K562 (cell line): Measurements from ENCODE around the gene PTP4A1. TPM values are rescaled to one million over a fixed set of nuclear protein-coding genes. Genes with fewer than 3 reads are reported as not detected.
A peak's percentile ranks its signal among the peaks of the same experiment; 100 is the strongest.

ENCODE experiments used
- ASH1L ChIP-seq: fragments of 450-650 bp; IDR thresholded peaks from 2 replicates; pipeline ENCODE4 v1.6.1; 2018; ENCODE audit warnings: borderline replicate concordance, mild to moderate bottlenecking, low read depth; ENCODE audit not compliant: partially characterized antibody
- BCOR ChIP-seq: fragments of 450-650 bp; IDR thresholded peaks from 2 replicates; pipeline ENCODE4 v1.6.1; 2016
- CREB3 ChIP-seq: fragments of 450-650 bp; conservative IDR thresholded peaks from 2 replicates; pipeline ENCODE4 v1.6.1; 2016; ENCODE audit warnings: missing genetic modification characterization, low read depth, mild to moderate bottlenecking, missing compliant biosample characterization, moderate library complexity
- FOXK2 ChIP-seq, 2 experiments: fragments of 450-650 bp; IDR thresholded peaks in 1 of 2; conservative IDR thresholded peaks in 1 of 2; 2 replicates each; pipeline ENCODE4 v1.6.1; 2016; ENCODE audit warnings: low read depth in 2 of 2, mild to moderate bottlenecking in 1 of 2
- LEF1 ChIP-seq: fragments of 450-650 bp; IDR thresholded peaks from 2 replicates; pipeline ENCODE4 v1.6.1; 2016; ENCODE audit warnings: mild to moderate bottlenecking
- MXI1 ChIP-seq: IDR thresholded peaks from 2 replicates; pipeline ENCODE4 v1.6.1; 2011; ENCODE audit warnings: low read depth, mild to moderate bottlenecking, improper control_type of control experiment, low read length
- NR4A1 ChIP-seq, 2 experiments: fragments of 250-450 bp in 1 of 2; fragments of 450-650 bp in 1 of 2; sonication (Bioruptor Pico) in 1 of 2; IDR thresholded peaks; 2 replicates each; pipeline versions ENCODE4 v1.4.0 to v1.6.1; 2016 to 2020; ENCODE audit warnings: mild to moderate bottlenecking in 2 of 2, missing compliant biosample characterization in 1 of 2, missing genetic modification characterization in 1 of 2, moderate library complexity in 1 of 2
- RBFOX2 ChIP-seq: fragments of 200-400 bp; formaldehyde crosslinking; IDR thresholded peaks from 2 replicates; pipeline ENCODE4 v1.6.1; 2017; ENCODE audit warnings: low read depth, mild to moderate bottlenecking, low read length, moderate library complexity
- ZC3H11A ChIP-seq: IDR thresholded peaks from 2 replicates; pipeline ENCODE4 v1.6.1; 2012; ENCODE audit warnings: low read depth, low read length, improper control_type of control experiment
- ZMIZ1 ChIP-seq, 2 experiments: fragments of 150-350 bp in 1 of 2; IDR thresholded peaks; 2 replicates each; pipeline ENCODE4 v1.6.1; 2012 to 2016; ENCODE audit warnings: low read depth in 2 of 2, low read length in 2 of 2, mild to moderate bottlenecking in 1 of 2, moderate library complexity in 1 of 2
- ZNF274 ChIP-seq: IDR thresholded peaks from 2 replicates; pipeline ENCODE4 v1.6.1; 2011; ENCODE audit warnings: low read depth, mild to moderate bottlenecking, low read length, moderate library complexity, borderline replicate concordance
- ZNF436 ChIP-seq: fragments of 250-450, 450-650 bp; sonication (Bioruptor Pico); formaldehyde crosslinking; IDR thresholded peaks from 2 replicates; pipeline ENCODE4 v1.7.0; 2020; ENCODE audit warnings: mild to moderate bottlenecking
- polyA plus RNA-seq, 8 experiments: library from polyadenylated mRNA; depleted of rRNA in 4 of 8; stranded (reverse) in 5 of 8; unstranded in 3 of 8; fragments of >200 nt; fragmentation: Nextera tagmentation in 2 of 8; fragmentation: Illumina TruSeq in 1 of 8; extraction: Ambion mirVana in 2 of 8; extraction: Trizol in 1 of 8; gene quantifications; 2 replicates each; pipeline versions ENCODE4 v1.2.1 to v1.2.3, GENCODE V29; 2011 to 2014; ENCODE audit warnings: inconsistent platforms in 1 of 8, missing spikeins in 1 of 8
- total RNA-seq, 7 experiments: library from RNA; depleted of rRNA in 6 of 7; stranded (reverse); fragments of >200 nt in 6 of 7; fragmentation: Illumina TruSeq in 2 of 7; extraction: Trizol in 2 of 7; gene quantifications; 2 replicates each; pipeline versions ENCODE4 v1.2.1 to v1.2.3, GENCODE V29; 2011 to 2021; ENCODE audit warnings: low replicate concordance in 1 of 7
- TF ChIP-seq, protein P1 (sequence below): fragments of 450-650 bp; IDR thresholded peaks from 2 replicates; pipeline ENCODE4 v1.6.1; 2016; ENCODE audit warnings: mild to moderate bottlenecking
- TF ChIP-seq, protein P2 (sequence below): fragments of 450-650 bp; IDR thresholded peaks from 2 replicates; pipeline ENCODE4 v1.6.1; 2018; ENCODE audit not compliant: partially characterized antibody

The PTP4A1 gene
- total and polyA plus RNA-seq, 9 of the 15 experiments (the other 6 are each of a cell fraction or from before 2014, with no cell fraction given), result 3.7 to 67.5 (median 13.1) TPM

GRCh38 chr6:63572044-63572746 lies at the start of gene PTP4A1, which contains the start of gene LOC128125822 (continued):
- TF ChIP-seq, protein P1, sequence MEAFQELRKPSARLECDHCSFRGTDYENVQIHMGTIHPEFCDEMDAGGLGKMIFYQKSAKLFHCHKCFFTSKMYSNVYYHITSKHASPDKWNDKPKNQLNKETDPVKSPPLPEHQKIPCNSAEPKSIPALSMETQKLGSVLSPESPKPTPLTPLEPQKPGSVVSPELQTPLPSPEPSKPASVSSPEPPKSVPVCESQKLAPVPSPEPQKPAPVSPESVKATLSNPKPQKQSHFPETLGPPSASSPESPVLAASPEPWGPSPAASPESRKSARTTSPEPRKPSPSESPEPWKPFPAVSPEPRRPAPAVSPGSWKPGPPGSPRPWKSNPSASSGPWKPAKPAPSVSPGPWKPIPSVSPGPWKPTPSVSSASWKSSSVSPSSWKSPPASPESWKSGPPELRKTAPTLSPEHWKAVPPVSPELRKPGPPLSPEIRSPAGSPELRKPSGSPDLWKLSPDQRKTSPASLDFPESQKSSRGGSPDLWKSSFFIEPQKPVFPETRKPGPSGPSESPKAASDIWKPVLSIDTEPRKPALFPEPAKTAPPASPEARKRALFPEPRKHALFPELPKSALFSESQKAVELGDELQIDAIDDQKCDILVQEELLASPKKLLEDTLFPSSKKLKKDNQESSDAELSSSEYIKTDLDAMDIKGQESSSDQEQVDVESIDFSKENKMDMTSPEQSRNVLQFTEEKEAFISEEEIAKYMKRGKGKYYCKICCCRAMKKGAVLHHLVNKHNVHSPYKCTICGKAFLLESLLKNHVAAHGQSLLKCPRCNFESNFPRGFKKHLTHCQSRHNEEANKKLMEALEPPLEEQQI, result no peak
- no peak for TF ChIP-seq ZMIZ1 (IDR thresholded peaks at IDR 0.05; ENCODE audit: low read depth in 2 of 2, low read length in 2 of 2)
- no peak for TF ChIP-seq ASH1L
- peak; percentile 85 for TF ChIP-seq LEF1
- no peak; the same call in 1 of the 2 replicates for TF ChIP-seq ZNF274
- no peak for TF ChIP-seq FOXK2 (conservative IDR thresholded peaks at IDR 0.05 in 1 of 2, IDR thresholded peaks at IDR 0.05 in 1 of 2; ENCODE audit: low read depth in 2 of 2)
- peak; percentile 71 for TF ChIP-seq BCOR
- no peak for TF ChIP-seq NR4A1 (CRISPR knock-in tag; IDR thresholded peaks at IDR 0.05)
- no peak for TF ChIP-seq NR4A1 (tag; IDR thresholded peaks at IDR 0.05)
- TF ChIP-seq, protein P2, sequence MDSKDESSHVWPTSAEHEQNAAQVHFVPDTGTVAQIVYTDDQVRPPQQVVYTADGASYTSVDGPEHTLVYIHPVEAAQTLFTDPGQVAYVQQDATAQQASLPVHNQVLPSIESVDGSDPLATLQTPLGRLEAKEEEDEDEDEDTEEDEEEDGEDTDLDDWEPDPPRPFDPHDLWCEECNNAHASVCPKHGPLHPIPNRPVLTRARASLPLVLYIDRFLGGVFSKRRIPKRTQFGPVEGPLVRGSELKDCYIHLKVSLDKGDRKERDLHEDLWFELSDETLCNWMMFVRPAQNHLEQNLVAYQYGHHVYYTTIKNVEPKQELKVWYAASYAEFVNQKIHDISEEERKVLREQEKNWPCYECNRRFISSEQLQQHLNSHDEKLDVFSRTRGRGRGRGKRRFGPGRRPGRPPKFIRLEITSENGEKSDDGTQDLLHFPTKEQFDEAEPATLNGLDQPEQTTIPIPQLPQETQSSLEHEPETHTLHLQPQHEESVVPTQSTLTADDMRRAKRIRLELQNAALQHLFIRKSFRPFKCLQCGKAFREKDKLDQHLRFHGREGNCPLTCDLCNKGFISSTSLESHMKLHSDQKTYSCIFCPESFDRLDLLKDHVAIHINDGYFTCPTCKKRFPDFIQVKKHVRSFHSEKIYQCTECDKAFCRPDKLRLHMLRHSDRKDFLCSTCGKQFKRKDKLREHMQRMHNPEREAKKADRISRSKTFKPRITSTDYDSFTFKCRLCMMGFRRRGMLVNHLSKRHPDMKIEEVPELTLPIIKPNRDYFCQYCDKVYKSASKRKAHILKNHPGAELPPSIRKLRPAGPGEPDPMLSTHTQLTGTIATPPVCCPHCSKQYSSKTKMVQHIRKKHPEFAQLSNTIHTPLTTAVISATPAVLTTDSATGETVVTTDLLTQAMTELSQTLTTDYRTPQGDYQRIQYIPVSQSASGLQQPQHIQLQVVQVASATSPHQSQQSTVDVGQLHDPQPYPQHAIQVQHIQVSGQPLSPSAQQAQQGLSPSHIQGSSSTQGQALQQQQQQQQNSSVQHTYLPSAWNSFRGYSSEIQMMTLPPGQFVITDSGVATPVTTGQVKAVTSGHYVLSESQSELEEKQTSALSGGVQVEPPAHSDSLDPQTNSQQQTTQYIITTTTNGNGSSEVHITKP, result no peak
- TF ChIP-seq RBFOX2, result peak; percentile 97
- no peak for TF ChIP-seq ZNF436 (CRISPR knock-in tag)
- no peak; the same call in 1 of the 2 replicates for TF ChIP-seq CREB3
- TF ChIP-seq ZC3H11A, result no peak
- TF ChIP-seq MXI1, result no peak
